Ovary (tissue), 3 donors: ENCODE results near the gene CTCF.
A peak's percentile ranks its signal among the peaks of the same experiment; 100 is the strongest.

Experiments
- POLR2A ChIP-seq: fragments of 450-650 bp; IDR thresholded peaks from one replicate; pipeline ENCODE4 v1.6.1; 2017; ENCODE audit warnings: antibody characterized with exemption, mild to moderate bottlenecking, moderate library complexity
- TF ChIP-seq, protein P1 (sequence below), 3 donors: fragments of 450-650 bp in 2 of 3; fragments of 200-600 bp in 1 of 3; IDR thresholded peaks; one replicate each; pipeline versions ENCODE4 v1.5.1 to v1.8.0; 2016 to 2022; ENCODE audit warnings: antibody characterized with exemption in 3 of 3, mild to moderate bottlenecking in 1 of 3
- donor health status: DM: no; HTN: no; CAD: no.

DNA sequence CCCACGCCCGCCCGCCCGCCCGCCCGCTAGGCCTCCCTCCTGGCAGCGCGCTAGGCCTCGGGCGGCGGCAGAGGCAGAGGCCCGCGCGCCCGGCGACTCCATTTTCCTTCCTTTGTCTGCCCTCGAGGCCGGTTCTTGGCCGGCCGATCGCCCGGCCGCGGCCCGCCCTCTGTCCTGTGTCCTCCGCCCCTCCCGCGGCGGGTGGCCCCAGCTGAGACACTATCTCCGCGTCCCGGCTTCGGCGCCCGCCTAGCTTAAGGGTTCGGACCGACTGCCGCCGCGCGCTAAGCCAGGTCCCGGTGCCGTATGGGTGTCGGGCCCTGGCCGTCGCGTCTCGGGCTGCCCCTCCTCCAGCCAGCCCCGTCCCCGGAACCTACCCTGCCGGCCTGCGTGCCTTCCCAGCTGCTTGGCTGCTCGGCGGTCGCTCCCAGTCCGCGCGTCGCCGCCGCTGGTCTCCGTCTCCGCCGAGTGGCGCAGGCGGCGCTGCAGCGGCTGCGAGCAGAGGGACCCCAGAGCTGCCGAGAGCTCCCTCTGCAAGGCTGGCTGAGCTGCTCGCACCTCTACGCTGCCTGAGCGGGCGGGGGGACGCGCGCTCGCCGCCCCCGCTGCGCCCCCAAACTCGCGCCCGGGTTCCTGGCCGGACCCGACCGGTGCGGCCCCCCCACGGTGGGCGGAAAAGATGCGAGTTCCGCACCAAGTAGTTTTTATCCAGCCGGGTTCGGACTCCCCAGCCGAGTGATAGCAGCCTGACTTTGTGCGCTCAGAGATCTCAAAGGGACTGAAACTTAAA lies 787 bp downstream of the CTCF start:
- TF ChIP-seq, protein P1, sequence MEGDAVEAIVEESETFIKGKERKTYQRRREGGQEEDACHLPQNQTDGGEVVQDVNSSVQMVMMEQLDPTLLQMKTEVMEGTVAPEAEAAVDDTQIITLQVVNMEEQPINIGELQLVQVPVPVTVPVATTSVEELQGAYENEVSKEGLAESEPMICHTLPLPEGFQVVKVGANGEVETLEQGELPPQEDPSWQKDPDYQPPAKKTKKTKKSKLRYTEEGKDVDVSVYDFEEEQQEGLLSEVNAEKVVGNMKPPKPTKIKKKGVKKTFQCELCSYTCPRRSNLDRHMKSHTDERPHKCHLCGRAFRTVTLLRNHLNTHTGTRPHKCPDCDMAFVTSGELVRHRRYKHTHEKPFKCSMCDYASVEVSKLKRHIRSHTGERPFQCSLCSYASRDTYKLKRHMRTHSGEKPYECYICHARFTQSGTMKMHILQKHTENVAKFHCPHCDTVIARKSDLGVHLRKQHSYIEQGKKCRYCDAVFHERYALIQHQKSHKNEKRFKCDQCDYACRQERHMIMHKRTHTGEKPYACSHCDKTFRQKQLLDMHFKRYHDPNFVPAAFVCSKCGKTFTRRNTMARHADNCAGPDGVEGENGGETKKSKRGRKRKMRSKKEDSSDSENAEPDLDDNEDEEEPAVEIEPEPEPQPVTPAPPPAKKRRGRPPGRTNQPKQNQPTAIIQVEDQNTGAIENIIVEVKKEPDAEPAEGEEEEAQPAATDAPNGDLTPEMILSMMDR (IDR thresholded peaks at IDR 0.05), result peak in 1 of 3 donors; percentile 42
- TF ChIP-seq POLR2A, result peak; percentile 16
